Type B pancreatic cell (in vitro differentiated cells): ENCODE data around the gene MCTP1. TPM values are rescaled to one million over a fixed set of nuclear protein-coding genes. Genes with fewer than 3 reads are reported as not detected.

Experiments
- DNase-seq: peaks from one replicate; pipeline ENCODE4 v3.0.0; 2021; ENCODE audit warnings: mixed read lengths; ENCODE audit not compliant: unreplicated experiment; ENCODE audit errors: extremely low spot score
- H3K27ac Mint-ChIP-seq: 2 replicates; pipeline ENCODE4 v1.8.0; 2021; ENCODE audit warnings: mild to moderate bottlenecking, mixed read lengths
- H3K27me3 Mint-ChIP-seq: 2 replicates; pipeline ENCODE4 v1.8.0; 2021; ENCODE audit warnings: mixed read lengths
- H3K36me3 Mint-ChIP-seq: 2 replicates; pipeline ENCODE4 v1.8.0; 2021; ENCODE audit warnings: mixed read lengths
- H3K4me1 Mint-ChIP-seq: one replicate; pipeline ENCODE4 v1.8.0; 2021; ENCODE audit warnings: mixed read lengths; ENCODE audit not compliant: unreplicated experiment
- H3K4me3 Mint-ChIP-seq: 2 replicates; pipeline ENCODE4 v1.8.0; 2021; ENCODE audit warnings: mild to moderate bottlenecking, mixed read lengths
- H3K9me3 Mint-ChIP-seq: 2 replicates; pipeline ENCODE4 v1.8.0; 2021; ENCODE audit warnings: mixed read lengths
- CTCF ChIP-seq: fragments of 200-600 bp; sonication (generic); conservative IDR thresholded peaks from 2 replicates; pipeline ENCODE4 v1.5.0; 2021; ENCODE audit warnings: antibody characterized with exemption, mild to moderate bottlenecking
- total RNA-seq: library from RNA; stranded (reverse); gene quantifications from 2 replicates; pipeline ENCODE4 v1.2.1, GENCODE V29; 2021; ENCODE audit warnings: low replicate concordance

Gene MCTP1
- total RNA-seq, 1 donor from 2014 or later: 4.6 TPM

- peaks cover 5% of the 10 kb centered on the region for H3K9me3 Mint-ChIP-seq
Measured at GRCh38 chr5:95141141-95141540, 143.8 kb downstream of the MCTP1 start.

GRCh38 chr5:95134326-95134725 is 150.6 kb downstream of the MCTP1 start:
- Mint-ChIP-seq H3K4me1 (no peaks in the 10 kb centered on the region), H3K4me3 (no peak overlapping the region), H3K27me3 (no peaks in the 10 kb centered on the region), H3K9me3 (no peaks in the 10 kb centered on the region), H3K36me3 (no peaks in the 10 kb centered on the region), H3K27ac (no peak overlapping the region)
- no peak for TF ChIP-seq CTCF
- DNase-seq: no peak

More at GRCh38 chr5:95141141-95141540, 143.8 kb downstream of the MCTP1 start:
- DNase-seq: no peak
- no peak for TF ChIP-seq CTCF
- no peak overlapping the region for H3K4me3 Mint-ChIP-seq
- H3K36me3 Mint-ChIP-seq: no peaks in the 10 kb centered on the region
- H3K4me1 Mint-ChIP-seq: no peaks in the 10 kb centered on the region
- no peaks in the 10 kb centered on the region for H3K27me3 Mint-ChIP-seq
- no peak overlapping the region for H3K27ac Mint-ChIP-seq

- no peak overlapping the region for H3K4me3 Mint-ChIP-seq
- no peaks in the 10 kb centered on the region for H3K4me1 Mint-ChIP-seq
- H3K27me3 Mint-ChIP-seq: no peaks in the 10 kb centered on the region
- no peak for TF ChIP-seq CTCF
- no peaks in the 10 kb centered on the region for H3K36me3 Mint-ChIP-seq
- DNase-seq: no peak
- H3K27ac Mint-ChIP-seq: no peak overlapping the region
- no peaks in the 10 kb centered on the region for H3K9me3 Mint-ChIP-seq
Measured at GRCh38 chr5:95132096-95132495, 152.8 kb downstream of the MCTP1 start.

GRCh38 chr5:95130941-95131340 is 154.0 kb downstream of the MCTP1 start:
- Mint-ChIP-seq H3K9me3 (no peaks in the 10 kb centered on the region), H3K4me1 (no peaks in the 10 kb centered on the region), H3K4me3 (no peak overlapping the region), H3K36me3 (no peaks in the 10 kb centered on the region), H3K27ac (no peak overlapping the region), H3K27me3 (no peaks in the 10 kb centered on the region)
- TF ChIP-seq CTCF: no peak
- DNase-seq: no peak

GRCh38 chr5:95124731-95125130 is 160.2 kb downstream of the MCTP1 start:
- no peak overlapping the region for H3K4me3 Mint-ChIP-seq
- no peaks in the 10 kb centered on the region for H3K4me1 Mint-ChIP-seq
- no peak for DNase-seq
- H3K36me3 Mint-ChIP-seq: no peaks in the 10 kb centered on the region
- no peaks in the 10 kb centered on the region for H3K27me3 Mint-ChIP-seq
- no peak overlapping the region for H3K27ac Mint-ChIP-seq
- H3K9me3 Mint-ChIP-seq: no peaks in the 10 kb centered on the region
- no peak for TF ChIP-seq CTCF

GRCh38 chr5:95124101-95124500 is 160.8 kb downstream of the MCTP1 start:
- no peak overlapping the region for H3K4me3 Mint-ChIP-seq
- H3K36me3 Mint-ChIP-seq: no peaks in the 10 kb centered on the region
- no peak for TF ChIP-seq CTCF
- no peaks in the 10 kb centered on the region for H3K9me3 Mint-ChIP-seq
- H3K4me1 Mint-ChIP-seq: no peaks in the 10 kb centered on the region
- no peak overlapping the region for H3K27ac Mint-ChIP-seq
- DNase-seq: no peak
- H3K27me3 Mint-ChIP-seq: no peaks in the 10 kb centered on the region
